GM13976 (cell line): ENCODE measurements around the gene ATP6V0C.
A peak's percentile ranks its signal among the peaks of the same experiment; 100 is the strongest.

Experiments used
- DNase-seq: peaks from one replicate; pipeline ENCODE4 v3.0.0; 2012; ENCODE audit warnings: low spot score
- CTCF ChIP-seq: IDR thresholded peaks from 2 replicates; pipeline ENCODE4 v1.5.1; 2012; ENCODE audit warnings: borderline replicate concordance, mild to moderate bottlenecking; ENCODE audit not compliant: insufficient read depth; ENCODE audit errors: extremely low read depth, missing control alignments, control extremely low read depth
- in situ Hi-C: fragments of 300-500 bp; cut with MboI; formaldehyde crosslinking; loops from one replicate; pipeline ENCODE4 v1.12.0; 2022; ENCODE audit warnings: low sequenced_read_pairs, mixed read lengths, inconsistent platforms; ENCODE audit not compliant: unreplicated experiment

Gene ATP6V0C

GRCh38 chr16:2529061-2529931 lies 15.5 kb downstream of the ATP6V0C start:
- TF ChIP-seq CTCF: no peak
- no peak for DNase-seq
- in situ Hi-C loops: no loop called here

- DNase-seq: no peak
- in situ Hi-C loops: no loop called here
- TF ChIP-seq CTCF: no peak
Measured at GRCh38 chr16:2529961-2530628, 16.3 kb downstream of the ATP6V0C start.

- no peak for TF ChIP-seq CTCF
- in situ Hi-C loops: no loop called here
- no peak for DNase-seq
Measured at GRCh38 chr16:2530629-2531318, 17.0 kb downstream of the ATP6V0C start.

GRCh38 chr16:2531371-2531695 lies 17.6 kb downstream of the ATP6V0C start, which contains the start of gene CEMP1:
TSS of gene CEMP1 (minus strand) at chr16:2531408. CDS start at chr16:2531073, 335 bp downstream.
- DNase-seq: no peak
- in situ Hi-C loops: no loop called here
- TF ChIP-seq CTCF: no peak

GRCh38 chr16:2531696-2532493 lies 18.1 kb downstream of the ATP6V0C start:
- in situ Hi-C loops: no loop called here
- DNase-seq: peak; percentile 98
- no peak for TF ChIP-seq CTCF
